Mesothelial cell of epicardium (in vitro differentiated cells): ENCODE measurements around the gene HDDC3. TPM values are rescaled to one million over a fixed set of nuclear protein-coding genes. Genes with fewer than 3 reads are reported as not detected.

Experiments
- DNase-seq, 2 experiments: peaks; one replicate each; pipeline ENCODE4 v3.0.0; 2021; ENCODE audit warnings: low spot score in 2 of 2; ENCODE audit not compliant: unreplicated experiment in 2 of 2
- H3K27ac Mint-ChIP-seq: 2 replicates; pipeline ENCODE4 v1.8.0; 2021; ENCODE audit warnings: mixed read lengths
- H3K27me3 Mint-ChIP-seq: 2 replicates; pipeline ENCODE4 v1.8.0; 2021; ENCODE audit warnings: low read depth, mixed read lengths
- H3K36me3 Mint-ChIP-seq: 2 replicates; pipeline ENCODE4 v1.8.0; 2021; ENCODE audit warnings: mixed read lengths
- H3K4me1 Mint-ChIP-seq: 2 replicates; pipeline ENCODE4 v1.8.0; 2021; ENCODE audit warnings: mixed read lengths
- H3K4me3 Mint-ChIP-seq: 2 replicates; pipeline ENCODE4 v1.8.0; 2021; ENCODE audit warnings: mild to moderate bottlenecking, moderate library complexity, mixed read lengths
- H3K9me3 Mint-ChIP-seq: 2 replicates; pipeline ENCODE4 v1.8.0; 2021; ENCODE audit warnings: mixed read lengths
- total RNA-seq: library from RNA; stranded (reverse); gene quantifications from 3 replicates; pipeline ENCODE4 v1.2.1, GENCODE V29; 2021
- TF ChIP-seq, protein P1 (sequence below): fragments of 200-600 bp; sonication (generic); IDR thresholded peaks from one replicate; pipeline ENCODE4 v1.5.0; 2021; ENCODE audit warnings: antibody characterized with exemption; ENCODE audit not compliant: unreplicated experiment

Gene HDDC3
- total RNA-seq, 1 donor from 2014 or later = 11.9 TPM

DNA sequence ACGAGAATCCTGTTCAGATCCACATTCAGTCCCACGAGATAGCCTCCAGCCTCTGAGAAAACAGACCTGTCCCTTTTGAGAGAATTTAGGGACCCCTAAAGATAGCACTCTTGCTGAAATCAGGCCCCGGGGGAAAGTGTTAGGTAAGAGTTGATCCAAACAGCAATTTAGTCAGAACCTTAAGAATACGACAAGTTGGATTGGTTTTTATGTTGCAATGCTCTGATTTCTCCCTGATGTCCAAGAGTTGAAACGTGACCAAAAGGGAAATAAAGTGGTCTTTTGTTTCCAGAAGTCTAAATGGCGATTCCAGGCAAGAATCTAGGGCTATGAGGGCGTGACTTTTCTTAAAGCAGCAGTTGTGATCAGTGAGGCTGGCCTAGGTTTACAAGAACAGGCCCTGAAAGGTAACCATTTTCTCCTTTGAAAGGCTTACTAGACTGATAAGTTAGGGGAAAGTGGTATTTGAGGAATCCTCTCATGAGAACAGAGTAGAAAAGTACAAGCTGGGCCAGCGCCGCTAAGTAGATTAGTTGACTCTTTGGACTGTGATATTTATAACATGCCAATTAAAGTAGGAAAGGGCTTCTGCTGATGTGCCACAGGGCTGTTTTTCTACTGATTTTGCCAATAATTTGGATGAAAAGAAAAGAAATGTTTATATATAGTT, 24.4 kb downstream of the HDDC3 start:
- TF ChIP-seq, protein P1, sequence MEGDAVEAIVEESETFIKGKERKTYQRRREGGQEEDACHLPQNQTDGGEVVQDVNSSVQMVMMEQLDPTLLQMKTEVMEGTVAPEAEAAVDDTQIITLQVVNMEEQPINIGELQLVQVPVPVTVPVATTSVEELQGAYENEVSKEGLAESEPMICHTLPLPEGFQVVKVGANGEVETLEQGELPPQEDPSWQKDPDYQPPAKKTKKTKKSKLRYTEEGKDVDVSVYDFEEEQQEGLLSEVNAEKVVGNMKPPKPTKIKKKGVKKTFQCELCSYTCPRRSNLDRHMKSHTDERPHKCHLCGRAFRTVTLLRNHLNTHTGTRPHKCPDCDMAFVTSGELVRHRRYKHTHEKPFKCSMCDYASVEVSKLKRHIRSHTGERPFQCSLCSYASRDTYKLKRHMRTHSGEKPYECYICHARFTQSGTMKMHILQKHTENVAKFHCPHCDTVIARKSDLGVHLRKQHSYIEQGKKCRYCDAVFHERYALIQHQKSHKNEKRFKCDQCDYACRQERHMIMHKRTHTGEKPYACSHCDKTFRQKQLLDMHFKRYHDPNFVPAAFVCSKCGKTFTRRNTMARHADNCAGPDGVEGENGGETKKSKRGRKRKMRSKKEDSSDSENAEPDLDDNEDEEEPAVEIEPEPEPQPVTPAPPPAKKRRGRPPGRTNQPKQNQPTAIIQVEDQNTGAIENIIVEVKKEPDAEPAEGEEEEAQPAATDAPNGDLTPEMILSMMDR = no peak
- Mint-ChIP-seq H3K4me3 (no peak overlapping the region), H3K36me3 (peaks cover 12% of the 10 kb centered on the region)

DNA sequence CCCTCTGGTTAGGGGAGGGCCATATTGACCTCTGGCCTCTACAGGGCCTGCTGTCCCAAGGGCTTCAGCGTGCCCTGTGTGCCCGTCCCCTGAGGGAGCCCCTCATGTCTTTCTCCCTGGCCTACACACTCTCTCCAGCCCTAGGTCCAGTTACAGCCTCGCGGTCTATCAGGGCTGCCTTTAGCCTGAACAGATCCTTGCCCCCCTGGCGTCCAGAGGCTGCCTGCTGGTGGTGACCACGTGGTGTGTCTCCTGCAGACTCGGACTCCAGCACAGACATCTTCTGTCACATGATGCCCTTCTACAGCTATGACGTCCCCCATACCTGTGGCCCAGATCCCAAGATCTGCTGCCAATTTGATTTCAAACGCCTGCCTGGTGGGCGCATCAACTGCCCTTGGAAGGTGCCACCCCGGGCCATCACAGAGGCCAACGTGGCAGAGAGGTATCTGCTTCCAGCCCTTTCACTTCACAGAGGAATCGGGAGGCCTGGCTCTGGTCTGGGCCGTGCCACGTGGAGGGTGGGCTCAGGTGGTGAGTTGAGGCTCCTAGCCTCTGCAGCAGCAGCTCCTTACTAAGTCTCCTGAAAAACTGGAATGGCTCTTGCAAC, 25.2 kb downstream of the HDDC3 start:
- Mint-ChIP-seq H3K27ac (no peak overlapping the region), H3K4me3 (no peak overlapping the region), H3K36me3 (peaks cover 11% of the 10 kb centered on the region), H3K9me3 (no peaks in the 10 kb centered on the region), H3K4me1 (peaks cover 10% of the 10 kb centered on the region), H3K27me3 (no peaks in the 10 kb centered on the region)
- TF ChIP-seq, protein P1 = no peak
- DNase-seq = no peak

More for the DNA sequence above, 24.4 kb downstream of the HDDC3 start:
- Mint-ChIP-seq H3K9me3 (no peaks in the 10 kb centered on the region), H3K27me3 (no peaks in the 10 kb centered on the region), H3K4me1 (peaks cover 9% of the 10 kb centered on the region), H3K27ac (no peak overlapping the region)
- no peak for DNase-seq

DNA sequence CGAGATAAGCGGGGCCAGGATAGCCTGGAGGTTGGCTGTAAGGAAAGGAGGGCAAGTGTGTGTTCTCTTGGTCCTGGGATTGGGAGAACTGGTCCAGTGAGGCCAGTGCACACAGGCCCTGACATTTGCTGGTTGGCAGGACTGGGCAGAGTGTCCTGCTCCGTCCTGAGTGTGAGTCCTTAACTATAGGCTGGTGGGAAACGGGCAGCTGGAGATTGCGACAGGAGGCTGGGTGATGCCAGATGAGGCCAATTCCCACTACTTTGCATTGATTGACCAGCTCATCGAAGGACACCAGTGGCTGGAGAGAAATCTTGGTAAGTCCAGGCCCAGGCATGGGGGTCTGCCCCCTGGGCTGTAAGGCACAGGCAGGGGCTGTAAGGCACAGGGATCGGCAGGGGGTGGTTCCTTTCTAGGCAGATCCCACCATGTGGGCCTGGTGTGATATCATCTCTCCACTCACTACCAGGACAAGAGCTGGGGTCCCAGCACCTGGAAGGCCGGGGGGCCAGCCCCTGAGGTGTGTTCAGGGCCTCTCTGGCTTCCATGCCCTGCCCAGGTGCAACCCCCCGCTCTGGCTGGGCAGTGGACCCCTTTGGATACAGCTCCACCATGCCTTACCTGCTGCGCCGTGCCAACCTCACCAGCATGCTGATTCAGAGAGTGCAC, 26.0 kb downstream of the HDDC3 start:
- no peak for DNase-seq
- Mint-ChIP-seq H3K27ac (no peak overlapping the region), H3K36me3 (peaks cover 11% of the 10 kb centered on the region), H3K4me3 (no peak overlapping the region), H3K27me3 (no peaks in the 10 kb centered on the region), H3K4me1 (peaks cover 18% of the 10 kb centered on the region), H3K9me3 (no peaks in the 10 kb centered on the region)
- TF ChIP-seq, protein P1 = no peak

DNA sequence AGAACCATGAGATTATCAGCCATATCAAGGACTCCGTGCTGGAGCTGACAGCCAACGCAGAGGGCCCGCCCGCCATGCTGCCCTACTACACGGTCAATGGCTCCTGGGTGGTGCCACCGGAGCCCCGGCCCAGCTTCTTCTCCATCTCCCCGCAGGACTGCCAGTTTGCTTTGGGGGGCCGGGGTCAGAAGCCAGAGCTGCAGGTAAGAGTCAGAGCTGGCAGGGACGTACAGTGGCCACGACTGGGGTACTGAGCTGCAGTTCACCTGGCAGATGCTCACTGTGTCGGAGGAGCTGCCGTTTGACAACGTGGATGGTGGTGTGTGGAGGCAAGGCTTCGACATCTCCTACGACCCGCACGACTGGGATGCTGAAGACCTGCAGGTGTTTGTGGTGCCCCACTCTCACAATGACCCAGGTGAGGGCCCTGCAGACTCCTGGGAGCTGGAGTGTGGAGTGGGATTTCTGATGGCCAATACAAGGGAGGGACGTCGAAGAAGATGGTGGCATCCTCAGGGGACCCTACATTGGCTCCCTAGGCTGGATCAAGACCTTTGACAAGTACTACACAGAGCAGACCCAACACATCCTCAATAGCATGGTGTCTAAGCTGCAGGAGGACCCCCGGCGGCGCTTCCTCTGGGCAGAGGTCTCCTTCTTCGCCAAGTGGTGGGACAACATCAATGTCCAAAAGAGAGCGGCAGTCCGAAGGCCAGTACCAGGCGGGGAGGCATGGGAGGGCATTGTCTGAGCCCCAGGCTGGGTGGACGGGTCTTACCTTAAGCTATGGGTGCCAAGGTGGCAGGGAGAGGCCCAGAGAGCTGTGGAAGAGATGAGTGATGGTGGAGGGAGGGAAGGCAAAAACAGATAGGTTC, 26.8 kb downstream of the HDDC3 start:
- Mint-ChIP-seq H3K36me3 (peaks cover 11% of the 10 kb centered on the region), H3K27me3 (no peaks in the 10 kb centered on the region), H3K4me3 (no peak overlapping the region), H3K9me3 (no peaks in the 10 kb centered on the region), H3K27ac (no peak overlapping the region), H3K4me1 (peaks cover 21% of the 10 kb centered on the region)
- no peak for DNase-seq
- TF ChIP-seq, protein P1 = no peak

DNA sequence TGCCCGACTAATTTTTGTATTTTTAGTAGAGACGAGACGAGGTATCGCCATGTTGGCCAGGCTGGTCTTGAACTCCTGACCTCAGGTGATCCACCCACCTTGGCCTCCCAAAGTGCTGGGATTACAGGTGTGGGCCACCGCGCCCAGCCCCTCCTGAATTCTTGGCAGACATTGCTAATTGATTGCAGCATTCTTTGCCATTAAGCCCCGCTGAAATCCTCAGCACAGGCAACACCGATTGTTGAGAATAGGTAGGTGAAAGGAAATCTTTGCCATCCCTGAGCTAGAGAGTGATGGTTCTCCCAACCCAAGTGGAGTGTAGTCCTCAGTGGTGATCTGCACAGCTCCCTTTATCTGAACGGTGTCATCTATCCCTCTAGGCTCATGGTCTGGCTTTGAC, 27.6 kb downstream of the HDDC3 start:
- H3K4me3 Mint-ChIP-seq = no peak overlapping the region
- no peaks in the 10 kb centered on the region for H3K9me3 Mint-ChIP-seq
- H3K27ac Mint-ChIP-seq = no peak overlapping the region
- TF ChIP-seq, protein P1 = no peak
- no peaks in the 10 kb centered on the region for H3K27me3 Mint-ChIP-seq
- DNase-seq = no peak
- peaks cover 11% of the 10 kb centered on the region for H3K36me3 Mint-ChIP-seq
- peaks cover 21% of the 10 kb centered on the region for H3K4me1 Mint-ChIP-seq
